Stimulated activated CD4-positive, alpha-beta T cell treated with anti-CD3 and anti-CD28 coated beads, Interleukin-12 subunit alpha, Interleukin-12 subunit beta, amount 100 ng/mL, for 4 hours (primary cell): Measurements from ENCODE around the gene SMARCA4.
"Not testable (repeated sequence)": the region's sequence is repeated elsewhere in the genome, so short reads cannot be mapped to it uniquely, and the experiment has no call there.

ENCODE experiments used
- DNase-seq: peaks from one replicate; pipeline ENCODE4 v3.0.0-alpha.2; 2020

The SMARCA4 gene

DNA sequence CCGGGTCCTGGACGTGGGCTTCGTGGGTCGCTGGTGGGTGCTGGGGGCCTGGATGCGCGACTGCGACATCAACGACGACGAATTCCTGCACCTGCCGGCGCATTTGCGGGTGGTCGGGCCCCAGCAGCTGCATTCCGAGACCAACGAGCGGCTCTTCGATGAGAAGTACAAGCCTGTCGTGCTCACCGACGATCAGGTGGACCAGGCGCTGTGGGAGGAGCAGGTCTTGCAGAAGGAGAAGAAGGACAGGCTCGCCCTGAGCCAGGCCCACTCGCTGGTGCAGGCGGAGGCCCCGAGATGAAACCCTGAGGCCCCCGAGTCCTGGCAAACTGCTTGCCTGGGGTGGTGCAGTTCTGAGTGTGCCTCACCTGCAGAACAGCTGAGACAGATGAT, 31.4 kb upstream of the SMARCA4 start:
- DNase-seq: no peak

DNA sequence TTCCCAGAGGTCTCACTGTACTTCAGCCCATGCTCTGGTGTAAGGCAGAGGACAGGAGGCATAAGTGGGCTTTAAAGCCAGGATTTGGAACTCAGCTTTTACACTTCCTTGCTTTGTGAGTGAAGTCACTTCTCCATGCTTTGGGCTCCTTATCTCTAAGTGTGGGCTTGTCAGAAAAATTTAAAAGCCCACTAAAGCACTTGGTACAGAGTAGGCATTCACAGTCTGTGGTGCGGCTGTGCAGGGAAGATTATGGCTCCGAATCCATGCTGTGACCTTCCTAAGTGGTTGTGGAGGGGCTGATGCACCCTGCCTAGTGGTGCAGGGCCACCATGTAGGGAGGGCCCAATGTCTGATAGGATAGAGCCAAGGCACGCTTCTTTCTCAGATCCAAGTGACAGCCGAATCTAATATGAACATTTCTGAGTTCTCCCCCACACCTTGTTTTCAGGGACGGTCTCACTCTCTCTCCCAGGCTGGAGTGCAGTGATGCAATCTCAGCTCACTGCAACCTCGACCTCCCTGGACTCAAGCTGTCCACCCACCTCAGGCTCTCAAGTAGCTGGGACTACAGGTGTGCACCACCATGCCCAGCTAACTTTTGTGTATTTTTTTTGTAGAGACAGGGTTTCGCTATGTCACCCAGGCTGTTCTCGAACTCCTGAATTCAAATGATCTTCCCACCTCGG, 25.3 kb upstream of the SMARCA4 start:
- DNase-seq: no peak

DNA sequence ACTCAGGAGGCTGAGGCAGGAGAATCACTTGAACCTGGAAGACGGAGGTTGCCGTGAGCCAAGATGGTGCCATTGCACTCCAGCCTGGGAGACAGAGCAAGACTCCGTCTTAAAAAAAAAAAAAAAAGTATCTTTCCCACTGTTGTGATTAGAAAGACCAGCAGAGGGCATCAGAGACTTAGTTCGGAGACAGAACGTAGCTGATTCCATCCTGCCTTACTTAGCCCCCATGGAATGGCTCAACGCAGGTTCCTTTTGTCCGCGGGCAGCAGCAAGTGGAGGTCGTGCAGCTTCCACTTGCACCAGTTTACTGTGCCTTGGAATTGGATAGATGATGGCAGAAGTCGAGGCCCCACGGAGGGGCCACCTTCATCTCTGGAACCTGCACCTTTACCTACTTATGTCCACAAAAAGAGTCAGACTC, 24.2 kb upstream of the SMARCA4 start:
- DNase-seq: no peak

GRCh38 chr19:10941649-10942048, 19.2 kb upstream of the SMARCA4 start:
- not testable (repeated sequence) for DNase-seq

- DNase-seq: not testable (repeated sequence)
Measured at GRCh38 chr19:10943412-10943811, 17.4 kb upstream of the SMARCA4 start.

GRCh38 chr19:10945264-10945663, 15.6 kb upstream of the SMARCA4 start:
- DNase-seq: no peak

DNA sequence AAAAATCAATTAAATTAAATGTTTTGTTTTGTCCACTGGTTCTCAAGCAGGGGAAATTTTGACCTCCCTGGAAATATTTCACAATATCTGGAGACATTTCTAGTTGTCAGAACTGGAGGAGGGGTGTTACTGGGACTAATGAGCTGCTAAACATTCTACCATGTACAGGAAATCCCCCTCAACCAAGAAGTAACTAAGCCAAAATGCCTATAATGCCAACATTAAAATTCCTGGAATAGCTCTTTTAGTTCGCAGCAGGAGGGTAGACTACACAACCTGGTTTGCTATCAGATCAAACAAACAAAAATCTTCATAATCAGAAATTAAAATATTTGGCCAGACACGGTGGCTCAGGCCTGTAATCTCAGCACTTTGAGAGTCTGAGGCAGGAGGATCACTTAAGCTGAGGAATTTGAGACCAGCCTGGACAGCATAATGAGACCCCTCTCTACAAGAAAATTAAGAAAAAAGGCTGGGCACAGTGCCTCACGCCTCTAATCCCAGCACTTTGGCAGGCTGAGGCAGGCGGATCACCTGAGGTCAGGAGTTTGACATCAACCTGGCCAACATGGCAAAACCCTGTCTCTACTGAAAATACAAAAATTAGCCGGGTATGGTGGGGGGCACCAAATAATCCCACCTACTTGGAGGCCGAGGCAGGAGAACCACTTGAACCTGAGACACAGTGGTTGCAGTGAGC, 13.7 kb upstream of the SMARCA4 start:
- DNase-seq: no peak

DNA sequence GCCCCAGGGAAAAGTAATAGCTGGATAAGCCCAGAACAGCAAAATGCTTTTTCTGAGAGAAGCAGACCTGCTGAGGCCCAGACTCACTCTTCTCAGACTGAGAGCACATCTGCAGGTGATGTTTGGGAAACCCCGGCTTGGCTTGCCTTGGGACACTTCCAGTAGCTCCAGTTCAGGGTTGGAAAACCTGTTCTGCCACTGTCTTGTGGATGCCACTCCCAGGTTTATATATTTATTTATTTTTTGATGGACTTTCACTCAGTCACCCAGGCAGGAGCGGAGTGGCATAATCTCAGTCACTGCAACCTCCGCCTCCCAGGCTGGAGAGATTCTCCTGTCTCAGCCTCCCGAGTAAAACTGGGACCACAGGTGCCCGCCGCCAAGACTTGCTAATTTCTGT, 8.0 kb upstream of the SMARCA4 start:
- no peak for DNase-seq

DNA sequence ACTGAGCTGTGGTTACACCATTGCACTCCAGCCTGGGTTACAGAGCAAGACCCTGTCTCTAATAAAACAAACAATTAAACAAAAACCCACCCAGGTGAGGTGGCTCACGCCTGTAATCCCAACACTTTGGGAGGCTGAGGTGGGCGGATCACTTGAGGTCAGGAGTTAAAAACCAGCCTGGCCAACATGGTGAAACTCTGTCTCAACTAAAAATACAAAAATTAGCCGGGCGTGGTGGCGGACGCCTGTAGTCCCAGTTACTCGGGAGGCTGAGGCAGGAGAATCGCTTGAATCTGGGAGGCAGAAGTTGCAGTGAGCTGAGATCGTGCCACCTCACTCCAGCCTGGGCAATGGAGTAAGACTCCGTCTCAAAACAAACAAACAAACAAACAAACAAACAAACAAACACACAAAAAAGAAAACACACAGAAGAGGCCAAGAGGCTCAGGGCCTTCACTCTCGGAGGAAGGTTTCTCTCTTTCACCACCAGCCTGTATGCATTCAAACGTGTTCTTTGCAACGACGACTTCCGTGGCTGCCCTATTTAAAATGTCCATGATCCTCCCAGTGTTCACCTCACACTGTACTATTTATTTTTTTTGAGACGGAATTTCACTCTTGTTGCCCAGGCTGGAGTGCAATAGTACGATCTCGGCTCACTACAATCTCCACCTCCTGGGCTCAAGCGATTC, 1.4 kb upstream of the SMARCA4 start:
- not testable (repeated sequence) for DNase-seq

- peak; percentile 21 for DNase-seq
Measured at GRCh38 chr19:10961073-10961860, 437 bp downstream of the SMARCA4 start.

DNA sequence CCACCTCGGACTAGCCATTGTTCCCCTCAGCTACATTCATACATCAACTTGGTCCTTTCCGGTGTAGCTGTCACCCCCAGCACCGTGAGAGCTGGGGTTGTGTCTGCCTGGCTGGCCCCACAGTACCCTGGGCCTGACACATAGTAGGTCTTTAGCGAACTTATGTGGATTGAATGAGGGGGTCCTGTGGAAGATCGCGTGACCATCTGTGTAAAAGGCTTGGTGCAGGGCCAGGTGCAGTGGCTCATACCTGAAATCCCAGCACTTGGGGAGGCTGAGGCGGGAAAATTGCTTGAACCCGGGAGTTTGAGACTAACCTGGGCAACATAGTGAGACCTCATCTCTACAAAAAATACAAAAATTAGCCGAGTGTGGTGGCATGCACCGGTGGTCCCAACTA, 2.0 kb downstream of the SMARCA4 start:
- DNase-seq: no peak

DNA sequence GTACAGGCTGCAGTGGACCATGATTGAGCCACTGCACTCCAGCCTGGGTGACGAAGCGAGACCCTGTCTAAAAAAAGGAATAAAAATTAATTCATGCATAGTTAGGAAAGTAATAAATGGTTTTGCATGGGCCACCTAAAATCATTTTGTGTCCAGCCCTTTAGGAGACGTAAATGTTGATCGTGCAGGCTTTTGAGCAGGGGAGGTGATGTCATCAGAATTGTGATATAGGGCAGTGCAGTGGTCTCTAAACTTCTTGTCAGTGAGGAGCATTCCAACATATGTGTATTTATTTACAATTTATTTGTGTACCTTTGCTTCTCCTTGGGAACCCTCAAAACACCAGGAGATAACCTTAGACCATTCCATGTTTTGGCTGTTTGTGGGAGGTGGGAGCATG, 3.0 kb downstream of the SMARCA4 start:
- DNase-seq: no peak

- no peak for DNase-seq
Measured at GRCh38 chr19:10964903-10965302, 4.1 kb downstream of the SMARCA4 start.

GRCh38 chr19:10965398-10965797, 4.6 kb downstream of the SMARCA4 start:
- DNase-seq: no peak

DNA sequence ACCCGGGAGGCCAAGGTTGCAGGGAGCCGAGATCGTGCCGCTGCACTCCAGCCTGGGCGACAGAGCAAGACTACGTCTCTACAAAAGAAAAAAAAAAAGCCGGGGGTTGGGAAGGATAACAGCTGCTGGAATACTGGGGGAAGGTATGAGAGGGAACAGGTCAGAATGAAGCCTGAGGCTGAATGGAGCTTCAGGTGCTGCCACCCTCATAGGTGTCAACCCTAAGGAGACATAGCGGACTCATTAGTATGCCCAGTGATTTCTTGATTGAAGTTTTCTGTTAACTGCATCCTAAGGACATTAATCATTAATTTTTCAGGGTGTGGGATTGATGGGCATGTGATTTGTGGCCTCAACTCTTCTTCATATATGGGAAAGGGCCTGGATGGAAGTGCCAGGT, 6.0 kb downstream of the SMARCA4 start:
- no peak for DNase-seq

- no peak for DNase-seq
Measured at GRCh38 chr19:10968527-10969135, 7.8 kb downstream of the SMARCA4 start.

DNA sequence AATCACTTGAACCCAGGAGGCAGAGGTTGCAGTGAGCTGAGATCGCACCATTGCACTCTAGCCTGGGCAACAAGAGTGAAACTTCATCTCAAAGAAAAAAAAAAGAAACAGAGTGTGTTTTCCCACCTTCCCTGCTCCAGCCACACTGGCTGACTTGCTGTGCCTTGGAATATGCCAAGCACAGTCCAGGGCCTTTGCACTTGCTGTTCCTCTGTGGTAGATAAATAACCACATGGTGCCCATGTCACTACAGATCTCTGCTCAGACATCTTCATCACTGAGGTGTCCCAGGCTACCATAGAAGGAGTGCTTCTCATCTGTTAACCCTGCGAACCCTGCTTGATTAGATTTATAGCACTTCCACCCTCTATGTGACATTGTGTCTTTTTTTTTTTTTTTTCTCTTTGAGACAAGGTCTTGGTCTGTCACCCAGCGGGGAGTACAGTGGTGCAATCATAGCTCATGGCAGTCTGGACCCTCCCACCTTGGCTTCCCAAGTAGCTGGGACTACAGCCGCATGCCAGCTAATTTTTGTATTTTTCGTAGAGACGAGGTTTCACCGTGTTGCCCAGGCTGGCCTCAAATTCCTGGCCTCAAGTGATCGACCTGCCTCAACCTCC, 10.4 kb downstream of the SMARCA4 start:
- no peak for DNase-seq

- DNase-seq: no peak
Measured at GRCh38 chr19:10975374-10976130, 14.7 kb downstream of the SMARCA4 start.

- DNase-seq: no peak
Measured at GRCh38 chr19:10976131-10976892, 15.5 kb downstream of the SMARCA4 start.

DNA sequence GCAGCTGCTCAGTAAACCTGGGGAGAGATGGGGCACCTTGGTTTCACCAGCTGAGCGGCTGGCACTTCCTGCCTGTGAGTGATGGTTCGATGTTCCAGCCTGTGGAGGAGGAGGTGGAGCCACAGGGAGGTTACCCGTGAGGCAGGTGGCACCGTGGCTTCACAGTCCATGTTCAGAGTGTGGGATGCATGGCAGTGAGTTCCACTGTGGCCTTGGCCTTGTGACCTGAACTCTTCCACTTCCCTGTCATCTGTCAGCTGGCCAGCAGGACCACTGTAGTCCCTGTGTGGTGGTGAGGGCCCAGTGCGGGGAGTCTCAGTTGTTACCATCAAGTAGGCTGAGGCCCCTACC, 16.9 kb downstream of the SMARCA4 start:
- DNase-seq: no peak

DNA sequence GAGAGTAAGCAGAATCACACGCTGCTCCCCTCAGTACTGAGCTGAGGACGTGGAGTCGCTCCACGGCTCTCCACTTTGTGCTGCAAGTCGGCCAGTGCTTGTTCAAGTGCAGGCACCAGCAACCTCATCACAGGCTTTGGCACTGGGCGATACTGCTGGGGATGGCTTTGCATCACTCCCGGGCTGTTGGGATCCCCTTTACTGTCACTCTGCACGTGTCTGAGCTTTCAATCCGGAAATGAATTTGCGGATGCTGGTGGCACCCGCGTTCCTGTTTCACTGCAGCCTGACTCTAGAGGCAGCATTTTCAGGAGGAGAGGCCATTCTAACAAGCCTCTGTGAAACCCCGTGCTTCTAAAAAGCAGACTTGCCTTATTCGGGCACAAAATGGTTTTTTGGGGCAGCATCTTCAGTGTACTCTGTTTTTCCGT, 19.1 kb downstream of the SMARCA4 start:
- no peak for DNase-seq
